Neutrophil (primary cell): Measurements from ENCODE around the gene ELMO1.

ENCODE experiments used
- H3K27ac ChIP-seq: fragments of 200-600 bp; sonication (generic); 2 replicates; pipeline ENCODE4 v1.5.1; 2016; ENCODE audit warnings: mild to moderate bottlenecking, moderate library complexity
- H3K27me3 ChIP-seq: fragments of 200-600 bp; sonication (generic); 2 replicates; pipeline ENCODE4 v1.6.0; 2016; ENCODE audit warnings: mild to moderate bottlenecking
- H3K36me3 ChIP-seq: fragments of 200-600 bp; sonication (generic); 2 replicates; pipeline ENCODE4 v1.5.1; 2017
- H3K4me1 ChIP-seq, 2 experiments: fragments of 200-600 bp in 1 of 2; sonication (generic) in 1 of 2; 1 replicate in 1 of 2; 2 replicates in 1 of 2; pipeline versions ENCODE4 v1.5.1 to v1.6.1; 2013 to 2016; ENCODE audit warnings: low read depth in 1 of 2, low read length in 1 of 2, mild to moderate bottlenecking in 1 of 2, moderate library complexity in 1 of 2; ENCODE audit not compliant: control insufficient read depth in 1 of 2, insufficient read depth in 1 of 2
- H3K4me3 ChIP-seq, 2 experiments: fragments of 200-600 bp in 1 of 2; sonication (generic) in 1 of 2; 1 replicate in 1 of 2; 2 replicates in 1 of 2; pipeline ENCODE4 v1.5.1; 2013 to 2016; ENCODE audit warnings: low read depth in 1 of 2, low read length in 1 of 2, mild to moderate bottlenecking in 1 of 2, moderate library complexity in 1 of 2
- H3K9me3 ChIP-seq: fragments of 200-600 bp; sonication (generic); 2 replicates; pipeline ENCODE4 v1.5.1; 2016
- TF ChIP-seq, protein P1 (sequence below): fragments of 200-600 bp; sonication (generic); IDR thresholded peaks from 2 replicates; pipeline ENCODE4 v1.5.1; 2016; ENCODE audit warnings: antibody characterized with exemption

The ELMO1 gene

DNA sequence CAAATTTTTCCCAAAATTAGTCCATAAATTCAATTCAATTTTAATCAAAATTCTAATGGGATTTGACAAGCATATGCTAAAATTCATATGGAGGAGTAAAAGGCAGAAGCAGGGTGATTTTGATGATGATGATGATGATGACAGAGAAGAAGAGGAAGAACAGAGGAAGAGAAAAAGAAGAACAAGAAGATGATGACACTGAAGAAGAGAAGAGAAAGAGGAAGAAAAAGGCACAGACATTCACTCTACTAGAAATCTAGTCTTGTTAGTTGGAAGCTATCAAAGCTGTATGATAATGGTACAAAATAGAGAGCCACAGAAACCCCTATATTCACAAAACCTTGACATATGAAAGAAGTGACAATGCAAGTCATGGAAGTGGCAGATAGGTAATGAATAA, 157.9 kb downstream of the ELMO1 start:
- Histone ChIP-seq H3K4me1 (peaks cover 41 to 44% of the 10 kb centered on the region in 2 experiments), H3K4me3 (peak overlapping the region in 1 of 2 experiments; percentile 9), H3K27me3 (no peaks in the 10 kb centered on the region), H3K36me3 (no peaks in the 10 kb centered on the region), H3K9me3 (no peaks in the 10 kb centered on the region), H3K27ac (peak overlapping the region; percentile 82)
- TF ChIP-seq, protein P1, sequence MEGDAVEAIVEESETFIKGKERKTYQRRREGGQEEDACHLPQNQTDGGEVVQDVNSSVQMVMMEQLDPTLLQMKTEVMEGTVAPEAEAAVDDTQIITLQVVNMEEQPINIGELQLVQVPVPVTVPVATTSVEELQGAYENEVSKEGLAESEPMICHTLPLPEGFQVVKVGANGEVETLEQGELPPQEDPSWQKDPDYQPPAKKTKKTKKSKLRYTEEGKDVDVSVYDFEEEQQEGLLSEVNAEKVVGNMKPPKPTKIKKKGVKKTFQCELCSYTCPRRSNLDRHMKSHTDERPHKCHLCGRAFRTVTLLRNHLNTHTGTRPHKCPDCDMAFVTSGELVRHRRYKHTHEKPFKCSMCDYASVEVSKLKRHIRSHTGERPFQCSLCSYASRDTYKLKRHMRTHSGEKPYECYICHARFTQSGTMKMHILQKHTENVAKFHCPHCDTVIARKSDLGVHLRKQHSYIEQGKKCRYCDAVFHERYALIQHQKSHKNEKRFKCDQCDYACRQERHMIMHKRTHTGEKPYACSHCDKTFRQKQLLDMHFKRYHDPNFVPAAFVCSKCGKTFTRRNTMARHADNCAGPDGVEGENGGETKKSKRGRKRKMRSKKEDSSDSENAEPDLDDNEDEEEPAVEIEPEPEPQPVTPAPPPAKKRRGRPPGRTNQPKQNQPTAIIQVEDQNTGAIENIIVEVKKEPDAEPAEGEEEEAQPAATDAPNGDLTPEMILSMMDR: no peak

DNA sequence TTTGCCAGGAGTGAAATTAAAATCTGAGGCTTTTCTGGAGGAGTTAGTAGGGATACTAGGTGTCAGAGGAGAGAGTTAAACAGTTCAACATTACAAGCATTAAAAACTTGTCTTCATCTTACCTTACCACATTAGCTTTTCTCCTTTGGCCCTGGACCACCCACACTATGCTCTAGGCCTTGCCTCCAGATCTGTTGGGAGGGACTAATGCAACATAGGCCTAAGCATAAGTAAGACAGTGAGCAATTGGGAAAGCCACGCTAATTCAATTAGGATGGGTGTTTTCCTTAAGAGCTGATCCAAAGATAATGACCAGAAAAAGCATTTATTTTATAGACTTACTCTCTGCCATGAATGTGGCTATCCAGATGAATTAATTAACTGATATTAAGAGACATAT, 158.9 kb downstream of the ELMO1 start:
- no peaks in the 10 kb centered on the region for H3K27me3 ChIP-seq
- H3K27ac ChIP-seq: peak overlapping the region; percentile 82
- peaks cover 48 to 51% of the 10 kb centered on the region in 2 experiments for H3K4me1 ChIP-seq
- no peaks in the 10 kb centered on the region for H3K9me3 ChIP-seq
- no peak overlapping the region for H3K4me3 ChIP-seq
- H3K36me3 ChIP-seq: no peaks in the 10 kb centered on the region
- TF ChIP-seq, protein P1: no peak

DNA sequence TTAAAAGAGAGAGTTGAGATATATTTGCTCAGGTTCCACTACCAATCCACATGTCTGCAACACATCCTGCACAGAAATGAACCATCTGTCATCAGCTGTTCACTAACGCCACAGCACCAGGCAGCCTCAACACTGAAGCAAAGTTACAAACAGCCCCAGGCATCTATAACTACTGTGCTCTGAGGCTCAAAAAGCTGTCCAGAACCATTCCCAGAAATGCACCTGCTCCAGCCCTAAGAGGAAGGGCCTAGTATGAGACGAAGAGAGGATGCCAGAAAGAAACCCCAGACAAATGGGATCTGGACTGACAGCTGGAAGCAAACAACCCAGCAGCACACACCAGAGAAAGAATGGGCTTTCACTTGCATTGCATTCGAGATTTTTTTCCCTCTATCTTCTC, 159.3 kb downstream of the ELMO1 start:
- peak overlapping the region; percentile 82 for H3K27ac ChIP-seq
- H3K4me1 ChIP-seq: peaks cover 52 to 55% of the 10 kb centered on the region in 2 experiments
- TF ChIP-seq, protein P1: no peak
- no peaks in the 10 kb centered on the region for H3K9me3 ChIP-seq
- H3K27me3 ChIP-seq: no peaks in the 10 kb centered on the region
- H3K4me3 ChIP-seq: no peak overlapping the region
- no peaks in the 10 kb centered on the region for H3K36me3 ChIP-seq

DNA sequence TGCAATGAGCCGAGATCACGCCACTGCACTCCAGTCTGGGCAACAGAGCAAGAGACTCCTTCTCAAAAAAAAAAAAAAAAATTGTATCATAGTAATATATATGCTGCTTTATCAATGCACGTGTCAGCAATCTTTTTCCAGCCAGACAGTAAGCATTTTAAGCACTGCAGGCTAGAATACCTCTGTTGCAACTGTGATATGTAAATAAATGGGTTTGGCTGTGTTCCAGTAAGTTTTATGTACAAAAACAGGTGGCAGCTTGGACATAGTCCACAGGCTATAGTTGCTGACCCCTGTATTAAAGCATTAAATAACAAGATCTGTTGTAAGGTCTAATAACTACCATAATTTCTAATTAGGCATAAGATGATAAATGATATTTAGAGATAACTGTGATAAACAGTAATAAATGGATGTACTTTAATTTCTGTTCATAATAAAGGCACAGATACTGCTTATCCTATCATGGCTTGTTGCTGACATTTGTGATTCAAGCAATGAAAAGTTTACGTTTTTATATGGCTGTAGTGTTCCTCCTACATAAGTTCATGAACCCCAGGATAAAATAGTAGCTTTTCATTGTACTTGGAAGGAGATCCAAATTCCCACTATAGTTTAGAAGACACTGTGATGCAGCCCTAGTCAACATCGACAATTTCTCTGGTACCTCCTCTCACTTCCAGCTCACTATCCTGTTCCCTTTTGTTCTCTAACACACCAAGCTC, 161.4 kb downstream of the ELMO1 start:
- TF ChIP-seq, protein P1: no peak

DNA sequence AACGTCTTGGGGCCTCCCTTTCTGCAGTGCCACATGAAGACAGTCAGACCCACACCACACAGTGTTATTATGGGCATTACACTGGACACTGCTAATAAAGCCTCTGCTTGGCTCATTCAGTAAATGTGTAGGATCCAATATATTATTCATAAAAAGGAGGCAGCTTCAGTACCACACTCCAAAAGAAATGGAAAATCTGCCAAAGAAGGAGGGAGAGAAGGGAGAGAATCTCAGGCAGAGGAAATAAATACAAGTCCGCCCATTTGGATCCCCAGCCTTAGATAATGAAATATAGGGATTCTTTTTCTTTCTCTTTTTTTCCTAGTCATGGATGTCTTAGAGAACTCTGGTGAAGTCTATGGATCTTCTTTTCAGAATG, 162.2 kb downstream of the ELMO1 start:
- H3K27me3 ChIP-seq: no peaks in the 10 kb centered on the region
- H3K4me1 ChIP-seq: peaks cover 65 to 66% of the 10 kb centered on the region in 2 experiments
- peak overlapping the region; percentile 73 for H3K27ac ChIP-seq
- H3K9me3 ChIP-seq: no peaks in the 10 kb centered on the region
- no peak overlapping the region for H3K4me3 ChIP-seq
- H3K36me3 ChIP-seq: no peaks in the 10 kb centered on the region
- TF ChIP-seq, protein P1: no peak

More for the DNA sequence above, 161.4 kb downstream of the ELMO1 start:
- H3K36me3 ChIP-seq: no peaks in the 10 kb centered on the region
- H3K27ac ChIP-seq: peak overlapping the region; percentile 49
- H3K4me3 ChIP-seq: no peak overlapping the region
- H3K9me3 ChIP-seq: no peaks in the 10 kb centered on the region
- H3K4me1 ChIP-seq: peaks cover 65 to 67% of the 10 kb centered on the region in 2 experiments
- no peaks in the 10 kb centered on the region for H3K27me3 ChIP-seq
